HCT116 (cell line): ENCODE measurements around the gene CDK9. TPM values are rescaled to one million over a fixed set of nuclear protein-coding genes. Genes with fewer than 3 reads are reported as not detected.

Experiments used
- ATAC-seq: fragments of 200-7000 bp; cut with Tn5 transposase; 2 replicates; pipeline ENCODE4 v1.9.1; 2020; ENCODE audit warnings: mild to moderate bottlenecking, moderate library complexity
- BruUV-seq: library from RNA; stranded (reverse); fragments of 400-500 nt; replicated peaks from 2 replicates; lab custom pipeline; 2021; lab: Mats Ljungman, UMichigan
- CTCF ChIA-PET: fragments of 300-600 bp; sonication (Branson Sonifier 250); formaldehyde crosslinking; loops from one replicate; lab custom pipeline; 2021; ENCODE audit warnings: antibody characterized with exemption; lab: Charles Lee
- POLR2A ChIA-PET: fragments of 300-600, 350-600 bp; sonication (Branson Sonifier 250); formaldehyde crosslinking; loops from one replicate; lab custom pipeline; 2021; ENCODE audit warnings: antibody characterized with exemption; lab: Charles Lee
- RAD21 ChIA-PET, 2 experiments: fragments of 300-600 bp; sonication (Branson Sonifier 250); formaldehyde crosslinking; loops; one replicate each; lab custom pipeline; 2023; ENCODE audit warnings: low total read pairs in 2 of 2; ENCODE audit not compliant: uncharacterized antibody in 2 of 2, unreplicated experiment in 2 of 2, low non-redundant PET in 1 of 2; lab: Charles Lee
- DNase-seq: peaks from one replicate; pipeline ENCODE4 v3.0.0-alpha.2; 2010; ENCODE audit warnings: low read depth, low spot score
- H2AFZ ChIP-seq: fragments of 200-600 bp; shearing (Covaris generic), sonication (generic); 2 replicates; pipeline ENCODE4 v1.6.1; 2017; ENCODE audit warnings: low read depth, mixed run types, mixed read lengths, antibody characterized with exemption, low read length; ENCODE audit not compliant: poor library complexity, severe bottlenecking
- H3K27ac ChIP-seq: 2 replicates; pipeline ENCODE4 v1.5.1; 2012; ENCODE audit warnings: low read depth, low read length
- H3K27me3 ChIP-seq: fragments of 200-600 bp; sonication (generic); 2 replicates; pipeline ENCODE4 v1.6.1; 2016; ENCODE audit warnings: mixed run types, low read length, mixed read lengths; ENCODE audit not compliant: insufficient read depth
- H3K36me3 ChIP-seq, 2 experiments: fragments of 200-500 bp in 1 of 2; fragments of 200-600 bp in 1 of 2; sonication (Bioruptor generic) in 1 of 2; sonication (generic) in 1 of 2; 2 replicates each; pipeline versions ENCODE4 v1.5.1 to v1.6.1; 2014 to 2016; ENCODE audit warnings: low read length in 2 of 2, inconsistent platforms in 1 of 2, mixed read lengths in 1 of 2, mixed run types in 1 of 2; ENCODE audit not compliant: insufficient read depth in 2 of 2, control insufficient read depth in 1 of 2
- H3K4me1 ChIP-seq, 2 experiments: fragments of 200-600 bp in 1 of 2; sonication (generic) in 1 of 2; 2 replicates each; pipeline versions ENCODE4 v1.5.1 to v1.6.1; 2012 to 2017; ENCODE audit warnings: low read length in 2 of 2, inconsistent platforms in 1 of 2, mild to moderate bottlenecking in 1 of 2, mixed read lengths in 1 of 2, mixed run types in 1 of 2, moderate library complexity in 1 of 2; ENCODE audit not compliant: insufficient read depth in 2 of 2, control insufficient read depth in 1 of 2
- H3K4me2 ChIP-seq: fragments of 200-600 bp; sonication (generic); 2 replicates; pipeline ENCODE4 v1.6.1; 2017; ENCODE audit warnings: mixed run types, low read length, mixed read lengths
- H3K4me3 ChIP-seq, 2 experiments: fragments of 200-600 bp in 1 of 2; sonication (generic) in 1 of 2; replicated peaks in 1 of 2; 2 replicates each; pipeline ENCODE4 v1.5.1; 2011 to 2016; ENCODE audit warnings: low read length in 2 of 2, control low read depth in 1 of 2, low read depth in 1 of 2, mild to moderate bottlenecking in 1 of 2, mixed read lengths in 1 of 2, mixed run types in 1 of 2
- H3K79me2 ChIP-seq: fragments of 200-600 bp; sonication (generic); 2 replicates; pipeline ENCODE4 v1.6.1; 2017; ENCODE audit warnings: mild to moderate bottlenecking, mixed run types, low read length, moderate library complexity, mixed read lengths; ENCODE audit not compliant: insufficient read depth
- H3K9ac ChIP-seq: fragments of 200-600 bp; sonication (generic); 2 replicates; pipeline ENCODE4 v1.6.1; 2016; ENCODE audit warnings: low read length, mixed read lengths
- H3K9me2 ChIP-seq: fragments of 200-600 bp; sonication (generic), shearing (Covaris generic); 2 replicates; pipeline ENCODE4 v1.6.1; 2017; ENCODE audit warnings: mixed run types, mild to moderate bottlenecking, moderate library complexity; ENCODE audit not compliant: insufficient read depth
- H3K9me3 ChIP-seq, 2 experiments: fragments of 200-500 bp in 1 of 2; fragments of 200-600 bp in 1 of 2; sonication (Bioruptor generic) in 1 of 2; sonication (generic) in 1 of 2; 2 replicates each; pipeline ENCODE4 v1.6.1; 2014 to 2017; ENCODE audit warnings: low read length in 2 of 2, mixed read lengths in 2 of 2, inconsistent platforms in 1 of 2, low read depth in 1 of 2, mild to moderate bottlenecking in 1 of 2, mixed run types in 1 of 2, moderate library complexity in 1 of 2; ENCODE audit not compliant: control insufficient read depth in 1 of 2, insufficient read depth in 1 of 2
- H4K20me1 ChIP-seq: fragments of 200-600 bp; sonication (generic), shearing (Covaris generic); 2 replicates; pipeline ENCODE4 v1.6.1; 2017; ENCODE audit warnings: mixed run types, mild to moderate bottlenecking, moderate library complexity; ENCODE audit not compliant: insufficient read depth
- EGR1 ChIP-seq: IDR thresholded peaks from 2 replicates; pipeline ENCODE4 v1.6.1; 2012; ENCODE audit warnings: low read depth
- TCF7L2 ChIP-seq: IDR thresholded peaks from 2 replicates; pipeline ENCODE4 v1.7.0; 2011; ENCODE audit warnings: borderline replicate concordance, inconsistent platforms; ENCODE audit not compliant: insufficient read depth, insufficient read length; ENCODE audit errors: extremely low read depth
- ZBTB33 ChIP-seq: IDR thresholded peaks from 2 replicates; pipeline ENCODE4 v1.6.1; 2011; ENCODE audit warnings: mild to moderate bottlenecking, low read length, moderate library complexity; ENCODE audit not compliant: insufficient replicate concordance; ENCODE audit errors: extremely low read depth
- intact Hi-C: fragments of 100-400 bp; cut with micrococcal nuclease; formaldehyde crosslinking; loops from 2 replicates; pipeline ENCODE4 v1.10.0; 2022
- total RNA-seq: library from RNA; stranded (reverse); gene quantifications from one replicate; pipeline ENCODE4 v1.2.1, GENCODE V29; 2021; ENCODE audit not compliant: unreplicated experiment
- TF ChIP-seq, protein P1 (sequence below): IDR thresholded peaks from 2 replicates; pipeline ENCODE4 v1.6.1; 2012
- TF ChIP-seq, protein P2 (sequence below), 3 experiments: fragments of 200-600 bp in 1 of 3; sonication (generic) in 1 of 3; IDR thresholded peaks in 2 of 3; conservative IDR thresholded peaks in 1 of 3; 2 replicates each; pipeline ENCODE4 v1.5.1; 2012 to 2017; ENCODE audit warnings: low read depth in 2 of 3, low read length in 2 of 3, antibody characterized with exemption in 1 of 3, borderline replicate concordance in 1 of 3, control low read depth in 1 of 3, mild to moderate bottlenecking in 1 of 3, mixed read lengths in 1 of 3, mixed run types in 1 of 3, moderate library complexity in 1 of 3; ENCODE audit not compliant: insufficient read depth in 1 of 3

Gene CDK9
- total RNA-seq, 1 experiment from 2014 or later: 102 TPM

DNA sequence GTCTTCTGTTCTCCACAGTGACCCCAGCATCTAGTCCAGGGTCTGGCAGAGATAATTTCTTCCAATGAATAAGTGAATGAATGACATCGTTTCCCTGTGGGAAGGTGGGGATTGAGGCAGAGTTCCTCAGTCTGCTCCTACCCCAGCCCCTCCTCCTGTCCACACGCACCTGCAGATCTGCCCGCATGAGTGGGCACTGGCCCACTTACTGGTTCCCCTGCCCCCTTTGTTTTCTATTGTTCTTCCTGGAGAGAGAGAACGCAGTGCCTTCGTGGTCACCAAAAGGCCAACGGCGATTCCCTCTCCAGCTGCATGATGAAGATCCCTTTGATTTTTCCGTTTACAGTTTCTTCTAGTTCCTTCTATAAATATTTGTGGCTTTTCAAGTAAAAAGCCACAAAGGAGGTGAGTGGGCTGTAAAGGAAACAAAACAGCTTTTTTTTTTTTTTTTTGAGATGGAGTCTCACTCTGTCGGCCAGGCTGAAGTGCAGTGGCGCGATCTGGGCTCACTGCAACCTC lies 11.1 kb downstream of the CDK9 start (continued):
- no peak for TF ChIP-seq ZBTB33
- TF ChIP-seq TCF7L2: no peak

GRCh38 chr9:127801955-127802575 lies 16.2 kb downstream of the CDK9 start:
- RAD21 ChIA-PET: no interaction called here
- intact Hi-C loops: loop anchor here (2.0 kb wide), 1 partner anchor 117 kb away; no protein-coding TSS in a partner anchor
- POLR2A ChIA-PET: interaction anchor here (0.9 to 1.1 kb wide), 3 partner anchors 10 to 65 kb away, joined by 3 to 6 read pairs (median 3); no protein-coding TSS in a partner anchor

More at GRCh38 chr9:127801955-127802575, 16.2 kb downstream of the CDK9 start:
- Histone ChIP-seq H4K20me1 (peaks cover 4% of the 10 kb centered on the region; the same call in 1 of the 2 replicates), H3K36me3 (peaks cover 0 to 13% of the 10 kb centered on the region in 2 experiments; a peak in 1 of 4 replicates), H3K9me3 (no peaks in the 10 kb centered on the region), H3K79me2 (peaks cover 35% of the 10 kb centered on the region), H3K9me2 (no peaks in the 10 kb centered on the region), H3K4me1 (peaks cover 19 to 27% of the 10 kb centered on the region in 2 experiments), H2AFZ (peak overlapping the region; percentile 76), H3K9ac (peak overlapping the region; percentile 86), H3K4me2 (peak overlapping the region; percentile 96), H3K4me3 (peak overlapping the region; percentile 43 to 73), H3K27me3 (no peaks in the 10 kb centered on the region), H3K27ac (peak overlapping the region; percentile 54)
- TF ChIP-seq, protein P1, sequence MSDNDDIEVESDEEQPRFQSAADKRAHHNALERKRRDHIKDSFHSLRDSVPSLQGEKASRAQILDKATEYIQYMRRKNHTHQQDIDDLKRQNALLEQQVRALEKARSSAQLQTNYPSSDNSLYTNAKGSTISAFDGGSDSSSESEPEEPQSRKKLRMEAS: no peak
- TF ChIP-seq, protein P2, sequence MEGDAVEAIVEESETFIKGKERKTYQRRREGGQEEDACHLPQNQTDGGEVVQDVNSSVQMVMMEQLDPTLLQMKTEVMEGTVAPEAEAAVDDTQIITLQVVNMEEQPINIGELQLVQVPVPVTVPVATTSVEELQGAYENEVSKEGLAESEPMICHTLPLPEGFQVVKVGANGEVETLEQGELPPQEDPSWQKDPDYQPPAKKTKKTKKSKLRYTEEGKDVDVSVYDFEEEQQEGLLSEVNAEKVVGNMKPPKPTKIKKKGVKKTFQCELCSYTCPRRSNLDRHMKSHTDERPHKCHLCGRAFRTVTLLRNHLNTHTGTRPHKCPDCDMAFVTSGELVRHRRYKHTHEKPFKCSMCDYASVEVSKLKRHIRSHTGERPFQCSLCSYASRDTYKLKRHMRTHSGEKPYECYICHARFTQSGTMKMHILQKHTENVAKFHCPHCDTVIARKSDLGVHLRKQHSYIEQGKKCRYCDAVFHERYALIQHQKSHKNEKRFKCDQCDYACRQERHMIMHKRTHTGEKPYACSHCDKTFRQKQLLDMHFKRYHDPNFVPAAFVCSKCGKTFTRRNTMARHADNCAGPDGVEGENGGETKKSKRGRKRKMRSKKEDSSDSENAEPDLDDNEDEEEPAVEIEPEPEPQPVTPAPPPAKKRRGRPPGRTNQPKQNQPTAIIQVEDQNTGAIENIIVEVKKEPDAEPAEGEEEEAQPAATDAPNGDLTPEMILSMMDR (IDR thresholded peaks at IDR 0.05 in 2 of 3, conservative IDR thresholded peaks at IDR 0.05 in 1 of 3; ENCODE audit: borderline replicate concordance in 1 of 3, insufficient read depth in 1 of 3, low read depth in 2 of 3, low read length in 2 of 3): peak in 2 of 3 experiments; percentile 39 to 40; a peak in 2 of 6 replicates
- TF ChIP-seq EGR1: no peak
- ATAC-seq (no peak), DNase-seq (no peak)
- CTCF ChIA-PET: interaction anchor here (1.4 to 2.0 kb wide), 3 partner anchors 9 to 119 kb away, joined by 3 to 6 read pairs (median 4); partner anchors contain the start of gene TOR2A
- BruUV-seq: TSS peak; percentile 88
